Stimulated activated CD8-positive, alpha-beta memory T cell treated with anti-CD3 and anti-CD28 coated beads, Interleukin-2, amount 100 ng/mL, for 48 hours (primary cell): ENCODE results near the gene GUCD1.

Experiments
- DNase-seq, 2 donors: peaks; one replicate each; pipeline ENCODE4 v3.0.0-alpha.2; 2020; ENCODE audit warnings: low read depth in 2 of 2

The GUCD1 gene

GRCh38 chr22:24529898-24530297 lies 25.0 kb downstream of the GUCD1 start:
- DNase-seq, result no peak

GRCh38 chr22:24526191-24526590 lies 28.7 kb downstream of the GUCD1 start:
- no peak for DNase-seq

- DNase-seq, result peak; percentile 58 to 72
Measured at GRCh38 chr22:24525416-24526037, 29.4 kb downstream of the GUCD1 start.

GRCh38 chr22:24523873-24524272 lies 31.1 kb downstream of the GUCD1 start:
- no peak for DNase-seq

- peak in 1 of 2 donors; percentile 5 for DNase-seq
Measured at GRCh38 chr22:24521791-24522245, 33.1 kb downstream of the GUCD1 start.

- DNase-seq, result no peak
Measured at GRCh38 chr22:24519496-24519895, 35.4 kb downstream of the GUCD1 start.

- DNase-seq, result no peak
Measured at GRCh38 chr22:24518771-24519485, 36.0 kb downstream of the GUCD1 start.

GRCh38 chr22:24518228-24518627 lies 36.7 kb downstream of the GUCD1 start:
- DNase-seq, result no peak

- DNase-seq, result no peak
Measured at GRCh38 chr22:24517446-24517845, 37.5 kb downstream of the GUCD1 start.

- DNase-seq, result no peak
Measured at GRCh38 chr22:24516301-24516737, 38.6 kb downstream of the GUCD1 start.

GRCh38 chr22:24515027-24515338 lies 40.0 kb downstream of the GUCD1 start:
- no peak for DNase-seq

- no peak for DNase-seq
Measured at GRCh38 chr22:24514241-24515026, 40.5 kb downstream of the GUCD1 start.

- no peak for DNase-seq
Measured at GRCh38 chr22:24513378-24514240, 41.3 kb downstream of the GUCD1 start.

- DNase-seq, result no peak
Measured at GRCh38 chr22:24512043-24512442, 42.9 kb downstream of the GUCD1 start.

GRCh38 chr22:24510637-24511625 lies 44.0 kb downstream of the GUCD1 start:
- no peak for DNase-seq

GRCh38 chr22:24507716-24508115 lies 47.2 kb downstream of the GUCD1 start:
- DNase-seq, result no peak

- DNase-seq, result no peak
Measured at GRCh38 chr22:24506802-24507438, 48.0 kb downstream of the GUCD1 start.

GRCh38 chr22:24504956-24505736 lies 49.8 kb downstream of the GUCD1 start:
- DNase-seq, result no peak

- DNase-seq, result no peak
Measured at GRCh38 chr22:24504540-24504939, 50.4 kb downstream of the GUCD1 start.
